Osteocyte (in vitro differentiated cells): ENCODE data around the gene MRGPRF. TPM values are rescaled to one million over a fixed set of nuclear protein-coding genes. Genes with fewer than 3 reads are reported as not detected.

Experiments used
- DNase-seq: peaks from one replicate; pipeline ENCODE4 v3.0.0; 2021; ENCODE audit warnings: mixed read lengths; ENCODE audit not compliant: unreplicated experiment; ENCODE audit errors: extremely low spot score
- H3K27ac Mint-ChIP-seq: one replicate; pipeline ENCODE4 v1.8.0; 2021; ENCODE audit warnings: mild to moderate bottlenecking, mixed read lengths; ENCODE audit not compliant: unreplicated experiment
- H3K27me3 Mint-ChIP-seq: one replicate; pipeline ENCODE4 v1.8.0; 2021; ENCODE audit warnings: mixed read lengths; ENCODE audit not compliant: unreplicated experiment
- H3K36me3 Mint-ChIP-seq: one replicate; pipeline ENCODE4 v1.8.0; 2021; ENCODE audit warnings: mixed read lengths; ENCODE audit not compliant: unreplicated experiment
- H3K4me1 Mint-ChIP-seq: one replicate; pipeline ENCODE4 v1.8.0; 2021; ENCODE audit warnings: mixed read lengths; ENCODE audit not compliant: unreplicated experiment
- H3K4me3 Mint-ChIP-seq: one replicate; pipeline ENCODE4 v1.8.0; 2021; ENCODE audit warnings: mild to moderate bottlenecking, moderate library complexity, mixed read lengths; ENCODE audit not compliant: unreplicated experiment
- H3K9me3 Mint-ChIP-seq: one replicate; pipeline ENCODE4 v1.8.0; 2021; ENCODE audit warnings: mixed read lengths; ENCODE audit not compliant: unreplicated experiment
- total RNA-seq: library from RNA; stranded (reverse); gene quantifications from 2 replicates; pipeline ENCODE4 v1.2.1, GENCODE V29; 2021
- TF ChIP-seq, protein P1 (sequence below): fragments of 200-600 bp; sonication (generic); IDR thresholded peaks from 2 replicates; pipeline ENCODE4 v1.5.0; 2021; ENCODE audit warnings: antibody characterized with exemption, mild to moderate bottlenecking, moderate library complexity

Gene MRGPRF
- total RNA-seq, 1 donor from 2014 or later, result 7.0 TPM

GRCh38 chr11:68961245-68961644, 51.8 kb downstream of the MRGPRF start:
- Mint-ChIP-seq H3K4me1 (no peaks in the 10 kb centered on the region), H3K27ac (no peak overlapping the region), H3K36me3 (no peaks in the 10 kb centered on the region), H3K9me3 (no peaks in the 10 kb centered on the region), H3K27me3 (peaks cover 9% of the 10 kb centered on the region), H3K4me3 (no peak overlapping the region)
- DNase-seq, result no peak
- TF ChIP-seq, protein P1, sequence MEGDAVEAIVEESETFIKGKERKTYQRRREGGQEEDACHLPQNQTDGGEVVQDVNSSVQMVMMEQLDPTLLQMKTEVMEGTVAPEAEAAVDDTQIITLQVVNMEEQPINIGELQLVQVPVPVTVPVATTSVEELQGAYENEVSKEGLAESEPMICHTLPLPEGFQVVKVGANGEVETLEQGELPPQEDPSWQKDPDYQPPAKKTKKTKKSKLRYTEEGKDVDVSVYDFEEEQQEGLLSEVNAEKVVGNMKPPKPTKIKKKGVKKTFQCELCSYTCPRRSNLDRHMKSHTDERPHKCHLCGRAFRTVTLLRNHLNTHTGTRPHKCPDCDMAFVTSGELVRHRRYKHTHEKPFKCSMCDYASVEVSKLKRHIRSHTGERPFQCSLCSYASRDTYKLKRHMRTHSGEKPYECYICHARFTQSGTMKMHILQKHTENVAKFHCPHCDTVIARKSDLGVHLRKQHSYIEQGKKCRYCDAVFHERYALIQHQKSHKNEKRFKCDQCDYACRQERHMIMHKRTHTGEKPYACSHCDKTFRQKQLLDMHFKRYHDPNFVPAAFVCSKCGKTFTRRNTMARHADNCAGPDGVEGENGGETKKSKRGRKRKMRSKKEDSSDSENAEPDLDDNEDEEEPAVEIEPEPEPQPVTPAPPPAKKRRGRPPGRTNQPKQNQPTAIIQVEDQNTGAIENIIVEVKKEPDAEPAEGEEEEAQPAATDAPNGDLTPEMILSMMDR, result no peak

GRCh38 chr11:68960294-68961071, 52.6 kb downstream of the MRGPRF start:
- no peaks in the 10 kb centered on the region for H3K36me3 Mint-ChIP-seq
- no peak overlapping the region for H3K27ac Mint-ChIP-seq
- no peaks in the 10 kb centered on the region for H3K4me1 Mint-ChIP-seq
- no peaks in the 10 kb centered on the region for H3K9me3 Mint-ChIP-seq
- no peak for DNase-seq
- TF ChIP-seq, protein P1, result no peak
- no peak overlapping the region for H3K4me3 Mint-ChIP-seq
- peaks cover 9% of the 10 kb centered on the region for H3K27me3 Mint-ChIP-seq

DNA sequence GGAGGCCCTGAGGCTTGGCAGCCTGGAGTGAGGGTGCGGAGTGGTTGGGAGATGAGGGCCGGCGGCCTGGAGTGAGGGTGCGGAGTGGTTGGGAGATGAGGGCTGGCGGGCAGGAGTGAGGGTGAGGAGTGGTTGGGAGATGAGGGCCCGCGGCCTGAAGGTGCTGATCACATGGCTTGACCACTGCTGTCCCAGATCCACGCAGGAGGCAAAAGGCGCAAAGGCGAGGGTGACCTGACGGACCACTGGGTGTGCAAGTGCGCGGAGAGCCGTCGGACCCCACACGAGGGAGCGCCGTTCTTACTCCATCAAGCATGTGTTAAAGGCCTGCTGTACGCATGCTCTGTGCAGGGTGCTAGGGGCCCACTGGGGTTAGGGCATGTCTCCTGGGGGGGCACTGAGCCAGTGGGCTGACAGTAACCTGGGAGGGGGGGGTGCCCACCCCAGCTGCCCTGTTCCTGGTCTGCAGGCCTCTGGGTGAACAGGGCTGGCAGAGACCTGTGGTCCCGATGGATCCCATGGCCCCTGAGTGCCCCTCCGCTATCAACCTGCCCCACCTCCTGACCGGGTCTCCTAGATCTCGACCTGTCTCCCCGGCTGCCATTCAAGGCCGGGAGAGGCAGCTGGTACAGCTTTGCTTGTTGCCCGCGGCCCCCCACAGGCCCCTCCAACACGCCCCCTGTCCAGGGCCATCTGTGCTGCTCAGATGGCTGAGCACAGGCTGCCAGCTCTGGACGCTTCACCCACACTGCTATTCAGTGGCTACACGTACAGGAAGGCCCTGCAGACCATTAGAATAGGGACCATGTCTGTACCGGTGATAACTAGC, 53.4 kb downstream of the MRGPRF start:
- H3K36me3 Mint-ChIP-seq, result no peaks in the 10 kb centered on the region

DNA sequence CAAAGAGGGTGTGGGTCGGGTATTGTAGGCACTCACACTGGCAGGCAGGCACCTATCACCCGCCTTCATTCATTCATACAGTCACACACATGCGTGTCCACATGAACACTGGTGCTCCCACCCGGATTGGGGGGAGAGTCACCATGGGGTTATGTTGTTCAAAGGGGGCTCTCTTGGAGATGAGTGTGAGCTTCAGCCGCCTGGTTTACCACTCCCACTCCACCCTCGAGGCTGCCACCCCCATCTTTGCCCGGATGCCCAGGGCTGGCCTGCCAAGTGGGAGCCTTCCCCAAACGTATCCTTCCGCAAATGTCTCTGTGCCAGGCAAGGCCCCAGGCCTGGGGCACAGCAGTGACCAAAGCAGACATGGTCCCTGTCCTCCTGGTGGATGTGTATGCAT, 54.8 kb downstream of the MRGPRF start:
- TF ChIP-seq, protein P1, result no peak
- Mint-ChIP-seq H3K27ac (no peak overlapping the region), H3K4me1 (no peaks in the 10 kb centered on the region), H3K27me3 (peaks cover 6% of the 10 kb centered on the region), H3K36me3 (no peaks in the 10 kb centered on the region), H3K4me3 (no peak overlapping the region), H3K9me3 (no peaks in the 10 kb centered on the region)
- DNase-seq, result no peak

More for the DNA sequence above, 53.4 kb downstream of the MRGPRF start:
- Mint-ChIP-seq H3K27me3 (peaks cover 9% of the 10 kb centered on the region), H3K9me3 (no peaks in the 10 kb centered on the region), H3K27ac (no peak overlapping the region), H3K4me3 (no peak overlapping the region), H3K4me1 (no peaks in the 10 kb centered on the region)
- no peak for DNase-seq
- TF ChIP-seq, protein P1, result no peak
